Glutamatergic neuron (in vitro differentiated cells): ENCODE measurements around the gene STAG2. TPM values are rescaled to one million over a fixed set of nuclear protein-coding genes. Genes with fewer than 3 reads are reported as not detected.
"Not testable (repeated sequence)": the region's sequence is repeated elsewhere in the genome, so short reads cannot be mapped to it uniquely, and the experiment has no call there.

Experiments
- DNase-seq: peaks from one replicate; pipeline ENCODE4 v3.0.0; 2022
- H3K27ac Mint-ChIP-seq: one replicate; pipeline ENCODE4 v1.8.0; 2020; ENCODE audit warnings: mild to moderate bottlenecking, mixed read lengths, inconsistent platforms; ENCODE audit not compliant: unreplicated experiment
- H3K27me3 Mint-ChIP-seq: one replicate; pipeline ENCODE4 v1.8.0; 2020; ENCODE audit warnings: mild to moderate bottlenecking, moderate library complexity, mixed read lengths, inconsistent platforms; ENCODE audit not compliant: unreplicated experiment
- H3K36me3 Mint-ChIP-seq: one replicate; pipeline ENCODE4 v1.8.0; 2020; ENCODE audit warnings: mild to moderate bottlenecking, mixed read lengths, inconsistent platforms; ENCODE audit not compliant: unreplicated experiment
- H3K4me1 Mint-ChIP-seq: one replicate; pipeline ENCODE4 v1.8.0; 2020; ENCODE audit warnings: mild to moderate bottlenecking, low read depth, mixed read lengths, inconsistent platforms; ENCODE audit not compliant: unreplicated experiment
- H3K4me3 Mint-ChIP-seq: one replicate; pipeline ENCODE4 v1.8.0; 2020; ENCODE audit warnings: mild to moderate bottlenecking, mixed read lengths, inconsistent platforms; ENCODE audit not compliant: unreplicated experiment
- H3K9me3 Mint-ChIP-seq: one replicate; pipeline ENCODE4 v1.8.0; 2020; ENCODE audit warnings: mild to moderate bottlenecking, moderate library complexity, mixed read lengths, inconsistent platforms; ENCODE audit not compliant: unreplicated experiment
- CTCF ChIP-seq: fragments of 200-600 bp; sonication (generic); IDR thresholded peaks from one replicate; pipeline ENCODE4 v1.5.0; 2021; ENCODE audit not compliant: partially characterized antibody, unreplicated experiment
- total RNA-seq: library from RNA; stranded (reverse); fragmentation: NEBNext Ultra II Directional; extraction: Animal tissue kit (Norgen Biotek cat#: 25700); gene quantifications from one replicate; pipeline ENCODE4 v1.2.1, GENCODE V29; 2021; ENCODE audit not compliant: unreplicated experiment

Gene STAG2
- total RNA-seq, 1 donor from 2014 or later: 49.0 TPM

GRCh38 chrX:124103966-124104365, 142.5 kb downstream of the STAG2 start:
- TF ChIP-seq CTCF: no peak
- H3K4me1 Mint-ChIP-seq: no peaks in the 10 kb centered on the region
- no peak overlapping the region for H3K4me3 Mint-ChIP-seq
- no peak for DNase-seq
- no peaks in the 10 kb centered on the region for H3K9me3 Mint-ChIP-seq
- H3K27me3 Mint-ChIP-seq: no peaks in the 10 kb centered on the region
- no peaks in the 10 kb centered on the region for H3K36me3 Mint-ChIP-seq
- H3K27ac Mint-ChIP-seq: no peak overlapping the region

DNA sequence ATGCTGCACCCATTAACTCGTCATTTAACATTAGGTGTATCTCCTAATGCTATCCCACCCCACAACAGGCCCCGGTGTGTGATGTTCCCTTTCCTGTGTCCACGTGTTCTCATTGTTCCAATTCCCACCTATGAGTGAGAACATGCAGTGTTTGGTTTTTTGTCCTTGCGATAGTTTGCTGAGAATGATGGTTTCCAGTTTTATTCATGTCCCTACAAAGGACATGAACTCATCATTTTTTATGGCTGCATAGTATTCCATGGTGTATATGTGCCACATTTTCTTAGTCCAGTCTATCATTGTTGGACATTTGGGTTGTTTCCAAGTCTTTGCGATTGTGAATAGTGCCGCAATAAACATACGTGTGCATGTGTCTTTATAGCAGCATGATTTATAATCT, 143.0 kb downstream of the STAG2 start:
- H3K27me3 Mint-ChIP-seq, DNase-seq, H3K36me3 Mint-ChIP-seq, H3K9me3 Mint-ChIP-seq, H3K4me1 Mint-ChIP-seq, H3K27ac Mint-ChIP-seq, H3K4me3 Mint-ChIP-seq: not testable (repeated sequence)

- Mint-ChIP-seq H3K4me3 (no peak overlapping the region), H3K4me1 (no peaks in the 10 kb centered on the region), H3K9me3 (peaks cover 3% of the 10 kb centered on the region), H3K27me3 (no peaks in the 10 kb centered on the region), H3K27ac (no peak overlapping the region), H3K36me3 (peaks cover 5% of the 10 kb centered on the region)
- TF ChIP-seq CTCF: no peak
- no peak for DNase-seq
These were observed 152.4 kb downstream of the STAG2 start for GRCh38 chrX:124113621-124114600.

- DNase-seq: no peak
- peaks cover 1% of the 10 kb centered on the region for H3K9me3 Mint-ChIP-seq
- H3K36me3 Mint-ChIP-seq: no peaks in the 10 kb centered on the region
- no peak overlapping the region for H3K4me3 Mint-ChIP-seq
- H3K27me3 Mint-ChIP-seq: no peaks in the 10 kb centered on the region
- H3K4me1 Mint-ChIP-seq: no peaks in the 10 kb centered on the region
- TF ChIP-seq CTCF: no peak
- H3K27ac Mint-ChIP-seq: no peak overlapping the region
These were observed 155.8 kb downstream of the STAG2 start for GRCh38 chrX:124117325-124117724.

DNA sequence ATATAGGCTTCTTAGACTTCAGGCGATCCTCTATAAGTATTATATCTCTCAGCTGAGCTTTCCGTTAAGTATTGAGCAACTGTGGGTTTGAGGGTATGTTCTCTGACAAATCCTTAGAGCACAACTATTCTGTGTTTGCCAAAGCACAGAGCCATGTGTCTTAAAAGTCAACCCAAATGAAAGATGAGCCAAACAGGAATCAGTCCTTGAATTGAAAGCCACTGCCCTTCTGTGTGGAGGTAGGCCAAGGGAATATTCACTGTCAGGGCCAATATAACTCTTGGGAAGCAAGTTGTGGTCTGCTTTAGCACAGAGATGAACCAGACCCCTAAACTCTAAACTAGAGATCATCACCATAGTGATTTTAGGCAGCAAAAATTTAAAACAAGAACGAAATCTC, 164.0 kb downstream of the STAG2 start:
- DNase-seq: no peak
- Mint-ChIP-seq H3K27me3 (no peaks in the 10 kb centered on the region), H3K9me3 (no peaks in the 10 kb centered on the region), H3K4me3 (no peak overlapping the region), H3K27ac (no peak overlapping the region), H3K36me3 (no peaks in the 10 kb centered on the region), H3K4me1 (no peaks in the 10 kb centered on the region)
- no peak for TF ChIP-seq CTCF
